ENCODE measurements around the gene HEXD. TPM values are rescaled to one million over a fixed set of nuclear protein-coding genes. Genes with fewer than 3 reads are reported as not detected.

Gene HEXD
- total RNA-seq, 6 donors from 2014 or later: 33.7 to 250 (median 43.4) TPM

GRCh38 chr17:82470065-82470464, 51.9 kb downstream of the HEXD start:
- Histone ChIP-seq H3K27me3 (no peaks in the 10 kb centered on the region), H3K36me3 (peaks cover 26 to 97% (median 81%) of the 10 kb centered on the region in 4 donors), H3K9me3 (no peaks in the 10 kb centered on the region), H3K27ac (no peak overlapping the region), H3K4me3 (no peak overlapping the region), H3K4me1 (no peaks in the 10 kb centered on the region)
- TF ChIP-seq POLR2A (IDR thresholded peaks at IDR 0.05) (no peak), POLR2AphosphoS5 (IDR thresholded peaks at IDR 0.05) (no peak), CTCF (IDR thresholded peaks at IDR 0.05) (no peak), EP300 (IDR thresholded peaks at IDR 0.05) (no peak)
- WGBS, 2 donors: 97 to 98% methylated on average over 7 of the region's 7 CpGs
- ATAC-seq (ENCODE audit: low FRiP score in 2 of 2) (no peak), DNase-seq (no peak)

GRCh38 chr17:82474223-82475010, 56.3 kb downstream of the HEXD start:
- 88 to 90% methylated on average over 11 of the region's 11 CpGs for WGBS, 2 donors
- Histone ChIP-seq H3K4me3 (no peak overlapping the region), H3K27me3 (no peaks in the 10 kb centered on the region), H3K9me3 (no peaks in the 10 kb centered on the region), H3K36me3 (peaks cover 19 to 97% (median 70%) of the 10 kb centered on the region in 4 donors), H3K27ac (no peak overlapping the region), H3K4me1 (no peaks in the 10 kb centered on the region)
- no peak for ATAC-seq (ENCODE audit: low FRiP score in 2 of 2)
- DNase-seq: no peak
- no peak for TF ChIP-seq POLR2A (IDR thresholded peaks at IDR 0.05)
- no peak for TF ChIP-seq CTCF (IDR thresholded peaks at IDR 0.05)
- no peak for TF ChIP-seq POLR2AphosphoS5 (IDR thresholded peaks at IDR 0.05)
- TF ChIP-seq EP300 (IDR thresholded peaks at IDR 0.05): no peak

- TF ChIP-seq POLR2AphosphoS5 (IDR thresholded peaks at IDR 0.05) (no peak), EP300 (IDR thresholded peaks at IDR 0.05) (no peak), POLR2A (IDR thresholded peaks at IDR 0.05) (no peak), CTCF (IDR thresholded peaks at IDR 0.05) (no peak)
- Histone ChIP-seq H3K9me3 (no peaks in the 10 kb centered on the region), H3K4me1 (no peaks in the 10 kb centered on the region), H3K27ac (no peak overlapping the region), H3K36me3 (peaks cover 26 to 97% (median 72%) of the 10 kb centered on the region in 4 donors), H3K4me3 (no peak overlapping the region), H3K27me3 (no peaks in the 10 kb centered on the region)
- ATAC-seq (ENCODE audit: low FRiP score in 2 of 2) (no peak), DNase-seq (no peak)
- WGBS, 2 donors: 88 to 91% methylated on average over 8 of the region's 8 CpGs
These were observed 57.3 kb downstream of the HEXD start for GRCh38 chr17:82475458-82475857.

GRCh38 chr17:82477934-82478333, 59.8 kb downstream of the HEXD start:
- Histone ChIP-seq H3K27ac (no peak overlapping the region), H3K36me3 (peaks cover 29 to 100% (median 75%) of the 10 kb centered on the region in 4 donors), H3K27me3 (no peaks in the 10 kb centered on the region), H3K4me3 (no peak overlapping the region), H3K9me3 (no peaks in the 10 kb centered on the region), H3K4me1 (no peaks in the 10 kb centered on the region)
- ATAC-seq (ENCODE audit: low FRiP score in 2 of 2) (no peak), DNase-seq (no peak)
- TF ChIP-seq EP300 (IDR thresholded peaks at IDR 0.05): no peak
- no peak for TF ChIP-seq POLR2AphosphoS5 (IDR thresholded peaks at IDR 0.05)
- TF ChIP-seq POLR2A (IDR thresholded peaks at IDR 0.05): no peak
- no peak for TF ChIP-seq CTCF (IDR thresholded peaks at IDR 0.05)
- 87 to 88% methylated on average over 8 of the region's 8 CpGs for WGBS, 2 donors

GRCh38 chr17:82479602-82480001, 61.5 kb downstream of the HEXD start:
- DNase-seq (no peak), ATAC-seq (ENCODE audit: low FRiP score in 2 of 2) (peak in 1 of 2 donors; percentile 55)
- Histone ChIP-seq H3K4me3 (no peak overlapping the region), H3K4me1 (no peaks in the 10 kb centered on the region), H3K27me3 (no peaks in the 10 kb centered on the region), H3K9me3 (no peaks in the 10 kb centered on the region), H3K27ac (no peak overlapping the region), H3K36me3 (peaks cover 29 to 100% (median 77%) of the 10 kb centered on the region in 4 donors)
- TF ChIP-seq POLR2A (IDR thresholded peaks at IDR 0.05): no peak
- no peak for TF ChIP-seq EP300 (IDR thresholded peaks at IDR 0.05)
- no peak for TF ChIP-seq POLR2AphosphoS5 (IDR thresholded peaks at IDR 0.05)
- no peak for TF ChIP-seq CTCF (IDR thresholded peaks at IDR 0.05)
- 92 to 93% methylated on average over 5 of the region's 5 CpGs for WGBS, 2 donors

Measured in upper lobe of left lung (tissue), 6 donors.